Astrocyte (in vitro differentiated cells and primary cell): ENCODE results near the gene FBXO11.

Experiments
- CTCF ChIP-seq: IDR thresholded peaks from 2 replicates; pipeline ENCODE4 v1.5.1; 2011; ENCODE audit warnings: low read depth, mild to moderate bottlenecking, inconsistent platforms, low read length, moderate library complexity; ENCODE audit not compliant: insufficient read depth
- EZH2 ChIP-seq: IDR thresholded peaks from 2 replicates; pipeline ENCODE4 v1.6.1; 2012; ENCODE audit warnings: mild to moderate bottlenecking, low read length, inconsistent platforms; ENCODE audit not compliant: insufficient read depth

DNA sequence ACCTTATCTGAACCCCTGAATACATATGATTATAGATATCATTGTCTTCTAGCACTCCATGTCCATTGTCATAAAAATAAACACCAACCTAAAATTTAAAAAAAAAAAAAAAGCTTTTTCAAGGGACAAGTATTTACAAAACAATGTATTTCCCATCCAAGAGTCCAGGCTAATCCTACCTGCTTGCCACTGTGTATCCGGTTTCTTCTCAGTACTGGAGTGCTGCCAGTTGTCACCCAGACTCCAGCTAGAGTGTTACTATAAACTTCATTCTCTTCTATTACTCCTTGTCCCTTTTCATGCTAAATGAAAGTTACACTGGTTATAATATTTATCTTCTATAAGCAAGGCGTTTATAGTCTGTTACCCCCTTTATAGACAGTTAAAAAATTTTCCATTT is 87.5 kb downstream of the FBXO11 start:
- TF ChIP-seq CTCF: no peak
- TF ChIP-seq EZH2: no peak
